Right atrium auricular region (tissue), 2 donors: ENCODE measurements around the gene TEK. TPM values are rescaled to one million over a fixed set of nuclear protein-coding genes. Genes with fewer than 3 reads are reported as not detected.

Experiments
- DNase-seq: peaks from one replicate; pipeline ENCODE4 v3.0.0-alpha.2; 2019; ENCODE audit warnings: low spot score
- H3K27ac ChIP-seq, 2 donors: fragments of 200-600 bp; sonication (generic); 1 replicate in 1 of 2; 2 replicates in 1 of 2; pipeline ENCODE4 v1.5.1; 2016 to 2019
- H3K27me3 ChIP-seq, 2 donors: fragments of 200-600 bp; sonication (generic); one replicate each; pipeline versions ENCODE4 v1.5.1 to v1.6.0; 2017 to 2019
- H3K36me3 ChIP-seq: fragments of 200-600 bp; sonication (generic); one replicate; pipeline ENCODE4 v1.5.1; 2016
- H3K4me1 ChIP-seq, 2 donors: fragments of 200-600 bp; sonication (generic); one replicate each; pipeline versions ENCODE4 v1.5.1 to v1.6.0; 2017 to 2019
- H3K4me3 ChIP-seq, 2 donors: fragments of 200-600 bp; sonication (generic); 1 replicate in 1 of 2; 2 replicates in 1 of 2; pipeline ENCODE4 v1.5.1; 2017 to 2019; ENCODE audit warnings: mild to moderate bottlenecking in 1 of 2, moderate library complexity in 1 of 2
- H3K9me3 ChIP-seq, 2 donors: fragments of 200-600 bp; sonication (generic); one replicate each; pipeline ENCODE4 v1.5.1; 2019
- CTCF ChIP-seq, 2 donors: fragments of 200-600 bp; sonication (generic); IDR thresholded peaks; one replicate each; pipeline ENCODE4 v1.5.1; 2019; ENCODE audit warnings: antibody characterized with exemption in 2 of 2
- total RNA-seq, 2 donors: library from RNA; depleted of rRNA; stranded (reverse); fragments of >200 nt; gene quantifications; one replicate each; pipeline ENCODE4 v1.1.0, GENCODE V29; 2016

The TEK gene
- total RNA-seq, 2 donors from 2014 or later, result 16.7 to 30.7 TPM

- H3K27ac ChIP-seq, result no peak overlapping the region
- H3K9me3 ChIP-seq, result no peaks in the 10 kb centered on the region
- H3K36me3 ChIP-seq, result no peaks in the 10 kb centered on the region
- H3K4me1 ChIP-seq, result peaks cover 0 to 19% of the 10 kb centered on the region in 2 donors
- H3K4me3 ChIP-seq, result no peak overlapping the region
- H3K27me3 ChIP-seq, result no peaks in the 10 kb centered on the region
- no peak for TF ChIP-seq CTCF (IDR thresholded peaks at IDR 0.05)
- DNase-seq, result no peak
Observed at GRCh38 chr9:27125936-27126335, 16.9 kb downstream of the TEK start.

GRCh38 chr9:27126670-27127069 is 17.6 kb downstream of the TEK start:
- no peak for DNase-seq
- Histone ChIP-seq H3K4me3 (no peak overlapping the region), H3K27ac (no peak overlapping the region), H3K27me3 (no peaks in the 10 kb centered on the region), H3K4me1 (peaks cover 0 to 19% of the 10 kb centered on the region in 2 donors), H3K9me3 (no peaks in the 10 kb centered on the region), H3K36me3 (no peaks in the 10 kb centered on the region)
- TF ChIP-seq CTCF (IDR thresholded peaks at IDR 0.05), result no peak

DNA sequence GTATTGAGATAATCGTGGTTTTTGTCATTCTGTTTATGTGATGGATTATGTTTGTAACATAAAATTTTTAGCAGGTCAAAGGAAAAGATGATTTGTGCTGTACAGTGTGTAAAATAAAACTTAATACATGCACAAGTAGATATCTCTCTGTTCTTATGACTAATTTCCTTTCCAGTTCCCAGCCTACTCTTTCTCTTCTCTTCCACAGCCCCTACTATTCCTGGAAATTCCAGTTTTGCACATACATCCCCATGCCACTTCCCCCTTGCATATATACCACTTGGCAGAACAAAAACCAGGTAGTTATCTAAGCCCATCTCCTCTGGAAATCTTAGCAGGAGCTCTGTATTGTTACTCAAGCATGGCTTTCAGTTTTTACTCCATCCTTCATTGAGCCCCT is 20.2 kb downstream of the TEK start:
- no peaks in the 10 kb centered on the region for H3K9me3 ChIP-seq
- peaks cover 0 to 19% of the 10 kb centered on the region in 2 donors for H3K4me1 ChIP-seq
- H3K27ac ChIP-seq, result no peak overlapping the region
- DNase-seq, result no peak
- no peaks in the 10 kb centered on the region for H3K36me3 ChIP-seq
- no peak for TF ChIP-seq CTCF (IDR thresholded peaks at IDR 0.05)
- no peaks in the 10 kb centered on the region for H3K27me3 ChIP-seq
- no peak overlapping the region for H3K4me3 ChIP-seq

DNA sequence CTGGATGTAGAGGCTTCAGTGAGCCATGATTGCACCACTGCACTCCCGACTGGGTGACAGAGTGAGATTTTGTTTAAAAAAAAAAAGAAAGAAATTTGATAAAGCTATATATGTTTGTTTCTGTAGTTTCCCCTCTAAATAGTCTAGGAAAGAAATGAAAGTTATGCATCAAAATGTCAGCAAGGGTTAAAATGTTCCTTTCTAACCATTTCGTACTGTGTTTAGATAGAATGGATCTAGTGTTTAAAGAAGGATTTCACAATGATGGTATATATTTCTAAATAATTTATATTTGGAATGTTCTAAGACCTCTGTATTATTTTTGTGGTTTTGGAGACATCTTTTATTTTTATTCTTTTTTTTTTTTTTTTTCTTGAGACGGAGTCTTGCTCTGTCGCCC is 22.7 kb downstream of the TEK start:
- H3K27ac ChIP-seq, result no peak overlapping the region
- peaks cover 0 to 3% of the 10 kb centered on the region in 2 donors for H3K9me3 ChIP-seq
- no peak for DNase-seq
- no peaks in the 10 kb centered on the region for H3K36me3 ChIP-seq
- no peak for TF ChIP-seq CTCF (IDR thresholded peaks at IDR 0.05)
- no peak overlapping the region for H3K4me3 ChIP-seq
- no peaks in the 10 kb centered on the region for H3K27me3 ChIP-seq
- H3K4me1 ChIP-seq, result no peaks in the 10 kb centered on the region

DNA sequence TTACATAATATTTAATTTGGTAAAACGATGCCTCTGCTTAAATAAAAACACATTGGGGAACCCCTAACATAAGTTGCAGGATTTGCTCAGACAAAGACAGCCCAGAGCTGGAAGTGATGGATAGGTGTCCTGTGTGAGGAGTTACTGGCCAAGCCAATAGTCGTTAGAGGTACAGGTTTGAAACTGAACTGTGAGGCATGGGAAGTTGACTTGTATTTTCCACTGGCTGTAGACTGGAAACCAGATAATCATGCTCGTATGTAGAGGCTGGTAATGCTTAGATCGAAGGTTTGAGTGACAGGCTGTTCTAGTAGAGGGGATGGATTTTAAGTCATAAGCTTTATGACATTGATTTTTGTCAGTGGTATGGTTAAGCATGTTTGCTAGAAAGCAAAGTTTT is 24.8 kb downstream of the TEK start:
- H3K27ac ChIP-seq, result no peak overlapping the region
- H3K9me3 ChIP-seq, result peaks cover 0 to 3% of the 10 kb centered on the region in 2 donors
- no peak for DNase-seq
- no peaks in the 10 kb centered on the region for H3K4me1 ChIP-seq
- no peaks in the 10 kb centered on the region for H3K36me3 ChIP-seq
- no peaks in the 10 kb centered on the region for H3K27me3 ChIP-seq
- H3K4me3 ChIP-seq, result no peak overlapping the region
- no peak for TF ChIP-seq CTCF (IDR thresholded peaks at IDR 0.05)

DNA sequence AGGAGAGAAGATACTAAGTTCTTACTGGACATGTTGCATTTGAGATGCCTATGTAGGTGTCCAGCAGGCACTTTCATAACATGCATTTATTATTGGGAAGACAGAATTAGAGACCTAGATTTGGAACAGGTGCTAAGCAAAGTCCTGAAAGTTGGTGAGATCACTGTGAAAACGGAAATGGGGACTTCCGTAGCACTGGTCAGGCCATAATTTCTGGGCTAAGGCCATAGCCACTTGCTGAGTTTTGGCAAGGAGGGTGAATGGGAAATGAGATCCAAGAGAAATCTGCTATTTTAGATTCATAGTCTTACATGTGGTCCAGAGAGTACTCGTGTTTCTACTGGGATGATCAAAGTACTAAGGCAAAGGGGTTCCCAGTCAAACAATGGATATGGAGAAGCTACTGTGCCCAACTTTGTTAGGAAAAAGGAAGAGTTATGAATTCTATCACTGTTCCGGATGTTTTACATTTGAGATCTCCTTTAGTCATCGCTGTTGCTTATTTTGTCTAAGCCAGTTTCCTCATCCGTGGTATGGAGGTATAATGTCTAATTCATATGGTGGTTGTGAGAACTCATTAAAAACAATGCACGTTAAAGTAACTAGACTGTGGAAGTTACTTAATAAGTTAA is 33.4 kb downstream of the TEK start:
- Histone ChIP-seq H3K27ac (no peak overlapping the region), H3K4me1 (no peaks in the 10 kb centered on the region), H3K9me3 (no peaks in the 10 kb centered on the region), H3K36me3 (no peaks in the 10 kb centered on the region), H3K27me3 (no peaks in the 10 kb centered on the region), H3K4me3 (no peak overlapping the region)
- no peak for DNase-seq
- no peak for TF ChIP-seq CTCF (IDR thresholded peaks at IDR 0.05)
